Heart right ventricle (tissue), 16 donors: ENCODE results near the gene FGF2. TPM values are rescaled to one million over a fixed set of nuclear protein-coding genes. Genes with fewer than 3 reads are reported as not detected.

Experiments
- ATAC-seq, 8 donors: fragments of 200-7000 bp; cut with Tn5 transposase; one replicate each; pipeline ENCODE4 v1.9.1; 2020; ENCODE audit warnings: mild to moderate bottlenecking in 8 of 8, moderate library complexity in 8 of 8, moderate number of reproducible peaks in 1 of 8
- DNase-seq, 2 donors: peaks; one replicate each; pipeline ENCODE4 v3.0.0-alpha.2; 2020
- H3K27ac ChIP-seq, 10 donors: fragments of 200-600 bp; sonication (generic) in 2 of 10; one replicate each; pipeline versions ENCODE4 v1.5.0 to v1.8.0; 2020 to 2022; ENCODE audit warnings: mild to moderate bottlenecking in 3 of 10
- H3K27me3 ChIP-seq, 7 donors: fragments of 200-600 bp; one replicate each; pipeline ENCODE4 v1.8.0; 2021 to 2022; ENCODE audit warnings: mild to moderate bottlenecking in 2 of 7
- H3K36me3 ChIP-seq, 9 donors: fragments of 200-600 bp; sonication (generic) in 1 of 9; one replicate each; pipeline versions ENCODE4 v1.5.0 to v1.8.0; 2020 to 2022; ENCODE audit warnings: mild to moderate bottlenecking in 2 of 9
- H3K4me1 ChIP-seq, 9 donors: fragments of 200-600 bp; sonication (generic) in 1 of 9; one replicate each; pipeline versions ENCODE4 v1.5.0 to v1.8.0; 2020 to 2022; ENCODE audit warnings: mild to moderate bottlenecking in 4 of 9
- H3K4me3 ChIP-seq, 10 donors: fragments of 200-600 bp; sonication (generic) in 2 of 10; one replicate each; pipeline versions ENCODE4 v1.5.0 to v1.8.0; 2020 to 2022; ENCODE audit warnings: mild to moderate bottlenecking in 7 of 10, moderate library complexity in 2 of 10
- H3K9me3 ChIP-seq, 11 donors: fragments of 200-600 bp in 10 of 11; sonication (generic) in 2 of 11; one replicate each; pipeline versions ENCODE4 v1.5.0 to v1.8.0; 2013 to 2022; ENCODE audit warnings: mild to moderate bottlenecking in 2 of 11, control low read depth in 1 of 11, moderate library complexity in 1 of 11
- WGBS, 2 donors: extraction: QIAGEN DNeasy Blood & Tissue Kit; methylation state at CpG; one replicate each; pipeline ENCODE4 v1.1.7; 2013; ENCODE audit warnings: inconsistent platforms in 1 of 2; 5-methylcytosine and 5-hydroxymethylcytosine counted together
- intact Hi-C, 10 donors: fragments of 100-400 bp; cut with DNase I; formaldehyde crosslinking; loops; one replicate each; pipeline versions ENCODE4 v1.11.1 to v1.14.2; 2022
- polyA plus RNA-seq, 2 donors: library from polyadenylated mRNA; stranded (reverse); fragments of 200-250 nt; gene quantifications; one replicate each; pipeline ENCODE4 v1.2.3, GENCODE V29; 2013
- total RNA-seq, 10 donors: library from RNA; stranded (reverse); fragmentation: NEBNext Ultra II Directional in 3 of 10; extraction: Animal tissue kit (Norgen Biotek cat#: 25700) in 3 of 10; gene quantifications; one replicate each; pipeline versions ENCODE4 v1.2.1 to v1.2.4, GENCODE V29; 2021 to 2023
- TF ChIP-seq, protein P1 (sequence below), 9 donors: fragments of 200-600 bp; sonication (generic) in 2 of 9; IDR thresholded peaks; one replicate each; pipeline versions ENCODE4 v1.5.0 to v1.8.0; 2021 to 2022; ENCODE audit warnings: antibody characterized with exemption in 9 of 9, mild to moderate bottlenecking in 5 of 9, moderate library complexity in 1 of 9
- donor health status: Arrhythmogenic right ventricular cardiomyopathy.
- donor health status: ischemic (EF 13 %, LVEDD 7.1; RV severe dilation, severe dysfunction).
- donor health status: healthy with polysubstance abuse.
- donor health status: DM: no; HTN: yes; CAD: no.
- donor health status: DM: no; HTN: no; CAD: no.
- donor health status: ischemic (EF 25% LVEDD 6.9; RV normal size, moderate dysfunction).
- donor health status: ischemic (EF 25% LVEDD 5.7; RV mildly dilated, moderate dysfunction).
- donor health status: healthy.
- donor health status: DM: yes; HTN: yes; CAD: no.
- donor health status: Ischemic cardiomyopathy.
- donor health status: ischemic (EF 35%, LVEDD 5.7; RV mildly dilated, moderate dysfunction).
- donor health status: nonischemic (EF 11% LVEDD 7.7; RV severe dilation, severe dysfunction).
- donor health status: DM: yes; HTN: yes; CAD: no.
- donor health status: PGD.
- donor health status: ischemic (EF 29% LVEDD 5.4; RV normal size, mild dysfunction).
- donor health status: nonischemic (EF 23%, LVEDD 6.1; RV moderate dilation, normal function).

The FGF2 gene
- total and polyA plus RNA-seq, 12 donors = 2.9 to 8.6 (median 5.6) TPM

DNA sequence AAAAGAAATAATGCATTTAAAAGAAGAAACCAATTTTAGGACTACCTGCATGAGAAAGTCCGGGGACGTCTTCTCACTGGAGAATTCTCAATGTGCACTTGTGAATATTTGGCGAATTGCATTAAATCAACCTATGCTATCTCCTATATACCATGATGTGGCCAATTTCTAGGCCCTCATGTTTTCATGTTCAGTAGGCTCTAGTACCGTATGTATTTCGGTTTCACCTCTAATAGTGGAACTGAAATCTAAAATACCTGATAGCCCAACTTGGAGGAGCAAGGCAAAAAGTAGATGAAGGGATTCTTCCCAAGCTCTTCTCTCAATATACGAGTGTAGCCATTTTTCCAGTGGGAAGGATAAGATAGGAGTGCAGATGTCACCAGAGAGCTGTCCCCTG, 11.4 kb upstream of the FGF2 start:
- TF ChIP-seq, protein P1, sequence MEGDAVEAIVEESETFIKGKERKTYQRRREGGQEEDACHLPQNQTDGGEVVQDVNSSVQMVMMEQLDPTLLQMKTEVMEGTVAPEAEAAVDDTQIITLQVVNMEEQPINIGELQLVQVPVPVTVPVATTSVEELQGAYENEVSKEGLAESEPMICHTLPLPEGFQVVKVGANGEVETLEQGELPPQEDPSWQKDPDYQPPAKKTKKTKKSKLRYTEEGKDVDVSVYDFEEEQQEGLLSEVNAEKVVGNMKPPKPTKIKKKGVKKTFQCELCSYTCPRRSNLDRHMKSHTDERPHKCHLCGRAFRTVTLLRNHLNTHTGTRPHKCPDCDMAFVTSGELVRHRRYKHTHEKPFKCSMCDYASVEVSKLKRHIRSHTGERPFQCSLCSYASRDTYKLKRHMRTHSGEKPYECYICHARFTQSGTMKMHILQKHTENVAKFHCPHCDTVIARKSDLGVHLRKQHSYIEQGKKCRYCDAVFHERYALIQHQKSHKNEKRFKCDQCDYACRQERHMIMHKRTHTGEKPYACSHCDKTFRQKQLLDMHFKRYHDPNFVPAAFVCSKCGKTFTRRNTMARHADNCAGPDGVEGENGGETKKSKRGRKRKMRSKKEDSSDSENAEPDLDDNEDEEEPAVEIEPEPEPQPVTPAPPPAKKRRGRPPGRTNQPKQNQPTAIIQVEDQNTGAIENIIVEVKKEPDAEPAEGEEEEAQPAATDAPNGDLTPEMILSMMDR (IDR thresholded peaks at IDR 0.05) = no peak
- H3K4me3 ChIP-seq = no peak overlapping the region
- H3K9me3 ChIP-seq = no peaks in the 10 kb centered on the region
- DNase-seq = no peak
- H3K4me1 ChIP-seq = peaks cover 0 to 5% (median 0%) of the 10 kb centered on the region in 9 donors
- no peak overlapping the region for H3K27ac ChIP-seq
- intact Hi-C loops = no loop called here
- no peaks in the 10 kb centered on the region for H3K27me3 ChIP-seq
- no peaks in the 10 kb centered on the region for H3K36me3 ChIP-seq
- ATAC-seq = no peak
- WGBS, 2 donors = 95 to 97% methylated on average over 6 of the region's 6 CpGs

DNA sequence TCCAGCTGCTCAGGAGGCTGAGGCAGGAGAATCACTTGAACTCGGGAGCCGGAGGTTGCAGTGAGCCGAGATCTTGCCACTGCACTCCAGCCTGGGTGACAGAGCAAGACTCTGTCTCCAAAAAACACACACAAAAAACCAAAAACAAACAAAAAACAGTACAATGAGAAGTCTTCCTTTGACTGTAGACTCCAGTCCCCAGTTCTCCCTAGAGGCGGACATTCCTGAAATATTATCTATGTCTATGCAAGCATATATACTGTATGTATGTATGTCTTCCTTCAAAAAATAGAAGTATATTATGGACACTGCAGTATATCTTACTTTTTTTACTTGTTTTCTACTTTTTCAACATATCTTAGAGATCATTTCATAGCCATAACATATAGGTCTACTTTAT, 10.2 kb upstream of the FGF2 start:
- no peak overlapping the region for H3K4me3 ChIP-seq
- WGBS, 2 donors = 91 to 96% methylated on average over 4 of the region's 4 CpGs

DNA sequence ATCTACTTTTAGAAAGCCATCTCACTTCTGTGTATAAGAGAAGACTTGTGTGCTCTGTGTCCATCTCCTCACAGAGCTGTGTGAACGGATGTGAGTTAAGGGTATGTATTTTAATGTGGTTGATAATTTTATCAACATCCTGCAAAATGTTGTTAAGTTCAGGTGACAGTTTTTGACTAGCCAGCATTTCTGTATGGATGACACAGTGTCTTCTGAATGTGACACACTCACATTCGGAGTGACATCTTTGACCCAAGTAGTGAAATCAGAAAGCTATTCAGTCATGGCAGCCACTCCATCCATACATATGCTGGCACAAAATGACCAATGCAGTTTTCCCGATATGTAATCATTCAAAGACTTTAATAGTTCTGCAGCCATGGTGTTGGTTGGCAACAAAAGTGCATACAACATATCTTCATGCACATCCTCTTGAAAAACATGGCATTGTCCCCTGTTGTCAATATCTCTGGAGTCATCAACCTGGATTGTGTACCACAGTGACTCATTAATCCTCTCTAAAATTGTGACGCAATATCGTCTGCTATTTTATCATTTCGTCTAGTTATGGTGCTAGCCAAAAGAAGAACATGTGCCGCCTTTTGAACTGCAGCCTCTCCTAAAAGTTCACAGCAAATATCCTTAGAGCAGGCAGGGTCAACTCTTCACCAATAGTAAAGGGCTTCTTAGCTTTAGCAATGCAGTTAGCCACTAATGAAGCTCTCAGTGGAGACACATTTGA, 6.8 kb upstream of the FGF2 start:
- intact Hi-C loops = loop anchor here in 2 of 10 donors (10.0 kb wide), 2 partner anchors 55 to 95 kb away; no protein-coding TSS in a partner anchor
- ATAC-seq (no peak), DNase-seq (no peak)
- H3K4me3 ChIP-seq = no peak overlapping the region
- 85 to 92% methylated on average over 7 of the region's 7 CpGs for WGBS, 2 donors
- H3K36me3 ChIP-seq = no peaks in the 10 kb centered on the region
- no peak overlapping the region for H3K27ac ChIP-seq
- peaks cover 0 to 13% (median 0%) of the 10 kb centered on the region in 7 donors for H3K27me3 ChIP-seq
- TF ChIP-seq, protein P1 (IDR thresholded peaks at IDR 0.05) = no peak
- H3K4me1 ChIP-seq = no peaks in the 10 kb centered on the region
- no peaks in the 10 kb centered on the region for H3K9me3 ChIP-seq

More for the DNA sequence above, 10.2 kb upstream of the FGF2 start:
- intact Hi-C loops = no loop called here
- Histone ChIP-seq H3K27ac (no peak overlapping the region), H3K36me3 (no peaks in the 10 kb centered on the region), H3K9me3 (no peaks in the 10 kb centered on the region), H3K4me1 (no peaks in the 10 kb centered on the region), H3K27me3 (no peaks in the 10 kb centered on the region)
- ATAC-seq (no peak), DNase-seq (no peak)
- TF ChIP-seq, protein P1 (IDR thresholded peaks at IDR 0.05) = no peak

DNA sequence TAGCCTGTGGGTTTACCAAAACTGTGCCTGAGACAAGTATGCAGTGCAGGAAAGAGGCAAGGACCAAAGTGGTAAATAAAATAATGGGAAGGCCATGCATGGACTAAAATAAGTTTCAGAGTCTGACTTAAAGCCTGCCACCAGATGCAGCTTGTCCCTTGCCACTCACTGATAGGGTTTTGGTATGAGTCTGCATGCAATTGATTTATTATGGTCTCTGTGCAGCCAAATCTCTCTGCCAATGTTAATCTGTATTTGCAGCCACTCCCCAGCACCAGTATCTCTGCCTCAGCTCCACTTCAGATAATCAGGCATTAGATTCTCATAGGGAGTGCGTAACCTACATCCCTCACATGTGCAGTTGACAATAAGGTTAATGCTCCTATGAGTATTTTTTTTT, 5.5 kb upstream of the FGF2 start:
- Histone ChIP-seq H3K27ac (no peak overlapping the region), H3K36me3 (no peaks in the 10 kb centered on the region), H3K4me3 (no peak overlapping the region), H3K27me3 (peaks cover 0 to 25% (median 0%) of the 10 kb centered on the region in 7 donors), H3K4me1 (peaks cover 0 to 6% (median 0%) of the 10 kb centered on the region in 9 donors), H3K9me3 (no peaks in the 10 kb centered on the region)
- ATAC-seq (no peak), DNase-seq (no peak)
- intact Hi-C loops = loop anchor here in 2 of 10 donors (10.0 kb wide), 2 partner anchors 56 to 94 kb away; no protein-coding TSS in a partner anchor
- WGBS, 2 donors = 93 to 98% methylated on average over 1 of the region's 1 CpG
- TF ChIP-seq, protein P1 (IDR thresholded peaks at IDR 0.05) = no peak
